ENCODE data around the gene CRTC1.

- TF ChIP-seq CEBPZ (IDR thresholded peaks at IDR 0.05; ENCODE audit: low read length) (no peak), ZNF816 (CRISPR knock-in tag; IDR thresholded peaks at IDR 0.05; ENCODE audit: borderline replicate concordance) (no peak), ZNF7 (CRISPR knock-in tag; IDR thresholded peaks at IDR 0.05) (no peak), CAMTA2 (CRISPR knock-in tag; IDR thresholded peaks at IDR 0.05; ENCODE audit: borderline replicate concordance) (no peak), RNF2 (conservative IDR thresholded peaks at IDR 0.05; ENCODE audit: low read depth) (no peak), CTCF (CRISPR knock-in tag; IDR thresholded peaks at IDR 0.05) (0 out of 2 replicates have a peak, but pooled peaks have one; percentile 7), CEBPB (IDR thresholded peaks at IDR 0.05; ENCODE audit: borderline replicate concordance, low read depth, low read length) (no peak), GPN1 (CRISPR knock-in tag; IDR thresholded peaks at IDR 0.05; ENCODE audit: borderline replicate concordance) (no peak), NAIF1 (CRISPR knock-in tag; IDR thresholded peaks at IDR 0.05; ENCODE audit: borderline replicate concordance) (no peak), FOXM1 (CRISPR knock-in tag; IDR thresholded peaks at IDR 0.05) (no peak), KDM1A (CRISPR knock-in tag; IDR thresholded peaks at IDR 0.05) (no peak), EP300 (IDR thresholded peaks at IDR 0.05; ENCODE audit: low read depth in 2 of 2, low read length in 2 of 2) (no peak), EP300 (CRISPR knock-in tag; IDR thresholded peaks at IDR 0.05; ENCODE audit: borderline replicate concordance) (no peak)
Measured at GRCh38 chr19:18785179-18786124, 102.0 kb downstream of the CRTC1 start.

All from HepG2 (cell line).